ENCODE results near the gene CXCL13.
"Not testable (repeated sequence)": the region's sequence is repeated elsewhere in the genome, so short reads cannot be mapped to it uniquely, and the experiment has no call there.

Gene CXCL13

DNA sequence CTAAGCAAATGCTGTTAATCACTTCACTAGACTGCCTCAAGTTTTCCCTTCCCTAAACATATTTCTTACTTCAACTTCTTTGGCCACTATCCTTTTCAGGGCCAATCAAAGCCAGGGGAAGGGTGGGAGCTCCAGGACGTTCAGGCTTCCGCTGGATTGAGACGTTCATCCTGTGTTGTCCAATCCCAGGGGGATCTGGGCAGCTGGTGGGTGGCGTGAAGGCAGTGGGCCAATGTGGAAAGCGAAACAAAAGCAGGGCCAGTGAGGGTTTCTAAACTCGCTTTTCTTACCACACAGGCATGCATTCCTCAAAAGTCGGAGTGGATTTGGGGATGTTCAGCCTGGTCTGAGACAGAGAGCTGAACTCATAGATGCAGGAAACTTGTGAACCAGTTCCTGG lies 7.6 kb downstream of the CXCL13 start:
- no peak for DNase-seq

DNA sequence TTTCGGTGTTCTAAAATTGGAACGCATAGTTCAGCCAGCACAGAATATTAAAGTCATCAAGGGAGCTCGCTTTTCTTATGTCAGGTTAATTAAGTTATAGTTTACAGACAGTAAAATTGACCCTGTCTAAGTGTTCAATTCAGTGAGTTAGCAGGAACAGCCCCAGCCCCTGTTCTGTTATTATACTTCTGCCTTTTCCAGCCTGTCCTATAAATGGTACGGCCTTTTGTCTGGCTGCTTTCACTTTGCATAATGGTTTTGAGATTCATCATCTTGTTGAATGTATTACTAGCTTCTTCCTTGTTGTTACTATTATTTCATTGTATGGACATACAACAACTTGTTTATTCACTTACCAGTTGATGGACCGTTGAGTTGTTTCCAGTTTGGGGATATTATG lies 9.5 kb downstream of the CXCL13 start:
- DNase-seq: no peak

DNA sequence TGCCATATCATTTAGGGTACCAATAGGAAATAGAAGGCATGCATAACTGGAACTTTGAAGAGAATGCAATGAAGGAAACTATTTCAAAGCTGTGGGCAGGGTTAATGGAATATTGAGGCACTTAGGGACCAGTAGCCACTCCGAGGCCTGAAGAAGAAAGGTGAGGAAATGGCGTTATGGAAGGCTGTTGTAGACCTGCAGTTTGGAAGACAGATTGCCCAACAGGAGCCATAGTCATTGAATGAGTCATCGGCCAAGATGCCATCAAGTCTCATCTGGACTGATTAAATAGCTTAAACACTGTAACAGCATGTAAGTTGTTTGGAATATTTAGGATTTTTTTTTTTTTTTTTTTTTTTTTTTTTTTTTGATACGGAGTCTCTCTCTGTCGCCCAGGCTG lies 11.6 kb downstream of the CXCL13 start:
- no peak for DNase-seq

DNA sequence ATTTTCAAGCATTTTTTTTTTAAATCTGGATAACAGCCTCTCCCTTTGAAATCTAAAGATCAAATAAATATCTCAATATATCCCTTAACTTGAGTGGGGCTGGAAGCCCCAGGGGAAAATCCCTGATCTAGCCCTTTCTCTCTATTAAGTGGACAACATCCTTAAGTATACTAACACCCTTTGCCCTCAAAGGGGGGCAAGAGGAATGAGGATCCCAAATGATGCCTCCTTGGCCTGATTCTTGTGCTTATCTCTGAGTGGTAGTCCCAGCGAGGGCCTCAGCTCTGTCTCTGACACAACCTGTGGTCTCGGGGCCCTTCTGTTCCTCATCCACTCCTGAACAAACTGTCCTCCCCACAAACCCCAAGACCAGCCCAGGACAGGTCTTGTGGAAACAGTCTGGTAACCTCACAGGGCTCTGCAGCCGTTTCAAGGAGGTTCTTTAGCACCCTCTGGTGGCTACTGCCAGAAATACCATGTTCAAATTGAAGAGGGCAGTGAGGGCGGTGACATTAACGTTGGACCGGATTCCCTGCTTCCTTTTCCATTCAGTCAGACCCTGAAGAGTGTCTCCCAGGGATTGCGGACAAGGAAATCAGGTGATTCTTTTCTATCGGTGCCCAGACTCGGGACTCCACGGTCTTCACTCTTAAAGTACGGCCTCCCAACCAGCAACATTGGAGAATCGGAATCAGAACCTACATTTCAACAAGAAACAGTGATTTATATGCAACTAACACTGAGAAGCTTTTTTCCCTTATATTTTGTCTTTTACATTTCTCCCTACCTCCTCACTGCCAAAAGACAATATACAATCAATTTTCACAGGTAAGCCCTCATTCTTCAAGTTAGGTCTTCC lies 13.0 kb downstream of the CXCL13 start:
- peak; percentile 42 for DNase-seq

DNA sequence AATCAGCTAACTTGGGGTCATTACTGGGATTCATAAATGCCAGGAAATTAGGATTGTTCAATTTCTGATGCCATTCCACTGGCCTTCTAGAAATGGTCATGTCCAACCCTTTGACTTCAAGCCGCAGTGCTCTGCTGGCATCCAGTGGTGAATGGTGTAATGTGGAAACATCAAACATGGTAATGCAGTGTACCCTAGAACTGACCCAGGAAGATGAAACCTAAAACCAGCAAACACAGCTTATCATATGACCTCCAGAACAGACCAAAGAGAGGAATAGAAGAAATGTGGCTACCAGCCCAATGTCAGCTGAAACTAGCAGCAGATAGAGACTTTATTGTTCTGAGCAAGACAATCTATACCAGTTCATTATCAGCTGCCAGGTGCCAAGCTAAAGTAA lies 13.8 kb downstream of the CXCL13 start:
- no peak for DNase-seq

DNA sequence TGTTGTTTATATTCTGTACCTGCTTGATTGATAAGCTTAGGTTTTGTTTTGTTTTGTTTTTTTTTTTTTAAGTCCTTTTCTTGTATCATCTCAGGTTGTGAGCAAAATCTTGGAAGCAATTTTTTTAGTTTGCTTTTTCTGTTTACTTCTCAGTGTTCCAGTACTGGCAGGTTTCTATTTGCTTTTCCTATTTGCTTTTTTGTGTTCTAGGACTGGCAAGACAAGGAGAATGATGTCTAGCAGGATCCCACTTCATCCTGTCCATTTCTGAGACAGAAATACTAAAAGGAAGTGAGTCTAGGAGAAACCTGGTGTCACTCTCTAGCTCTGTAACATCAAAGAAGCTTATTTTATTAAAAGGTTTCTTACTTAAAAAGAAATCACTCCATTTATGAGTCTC lies 15.6 kb downstream of the CXCL13 start:
- no peak for DNase-seq

DNA sequence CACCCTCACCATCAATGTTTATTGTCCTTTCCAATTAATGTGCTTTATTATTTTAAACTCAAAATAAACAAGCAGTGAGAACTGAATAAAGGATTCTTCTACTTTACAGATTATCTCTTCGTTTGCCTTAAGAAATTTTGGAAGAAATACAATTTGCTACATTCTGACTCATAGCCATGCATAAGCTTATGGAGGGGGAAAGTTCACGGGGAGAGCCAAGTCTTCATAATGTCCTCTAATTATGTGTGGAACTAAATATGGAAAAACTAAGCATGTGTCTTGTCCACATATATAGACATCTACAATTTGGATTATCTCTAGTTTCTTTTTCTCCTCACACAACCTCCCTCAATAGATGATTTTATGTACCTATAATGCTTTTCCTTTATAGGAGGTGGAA lies 17.5 kb downstream of the CXCL13 start:
- DNase-seq: no peak

DNA sequence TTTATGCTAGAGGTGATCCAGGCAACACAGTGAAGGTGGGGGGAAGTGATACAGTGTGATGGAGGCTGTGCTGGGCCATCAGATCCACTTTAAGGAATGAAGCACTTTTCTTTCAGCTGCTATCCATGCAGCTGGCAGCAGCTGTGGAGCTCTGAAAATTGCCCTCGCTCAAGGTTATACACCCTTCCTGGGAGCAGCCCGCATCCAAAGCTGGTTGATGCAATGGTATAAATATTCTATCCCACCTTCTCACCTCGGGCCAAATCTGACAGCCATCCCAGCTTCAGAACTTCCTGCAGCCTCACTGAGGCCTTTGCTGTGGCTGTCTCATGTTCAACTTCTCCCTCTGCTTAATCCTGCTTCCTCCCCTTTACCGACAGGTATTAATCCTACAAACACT lies 18.6 kb downstream of the CXCL13 start:
- DNase-seq: no peak

DNA sequence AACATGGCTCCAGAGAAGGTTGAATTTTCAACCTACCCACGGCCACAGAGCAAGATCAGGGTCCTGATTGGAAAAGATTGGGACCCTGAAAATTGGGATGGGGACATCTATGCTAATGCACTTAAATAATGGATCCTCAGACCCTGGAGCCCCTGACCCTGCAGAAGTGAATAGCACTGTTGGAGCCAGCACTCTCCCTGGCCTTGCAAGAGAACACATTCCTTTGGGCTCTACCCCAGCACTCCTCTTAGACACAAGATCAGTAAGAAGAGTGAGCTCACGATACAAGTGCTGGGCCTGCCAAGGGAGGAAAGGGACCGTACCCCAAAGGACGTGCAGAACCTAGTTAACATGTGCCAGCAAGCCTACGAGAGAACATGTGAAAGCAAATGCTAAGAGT lies 19.9 kb downstream of the CXCL13 start:
- DNase-seq: no peak

DNA sequence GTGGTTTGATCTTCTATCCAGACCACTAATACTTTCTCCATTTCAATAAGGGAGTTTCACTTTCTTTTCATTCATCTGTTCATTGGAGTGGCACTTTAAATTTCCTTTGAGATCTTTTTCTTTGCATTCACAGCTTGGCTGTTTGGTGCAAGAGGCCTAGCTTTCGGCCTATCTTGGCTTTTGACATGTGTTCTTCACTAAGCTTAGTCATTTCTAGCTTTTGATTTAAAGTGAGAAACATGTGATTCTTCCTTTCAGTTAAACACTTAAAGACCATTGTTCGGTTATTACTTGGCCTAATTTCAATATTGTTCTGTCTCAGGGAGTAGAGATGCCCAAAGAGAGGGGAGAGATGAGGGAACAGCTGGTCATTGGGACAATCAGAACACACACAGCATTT lies 24.3 kb downstream of the CXCL13 start:
- DNase-seq: no peak

DNA sequence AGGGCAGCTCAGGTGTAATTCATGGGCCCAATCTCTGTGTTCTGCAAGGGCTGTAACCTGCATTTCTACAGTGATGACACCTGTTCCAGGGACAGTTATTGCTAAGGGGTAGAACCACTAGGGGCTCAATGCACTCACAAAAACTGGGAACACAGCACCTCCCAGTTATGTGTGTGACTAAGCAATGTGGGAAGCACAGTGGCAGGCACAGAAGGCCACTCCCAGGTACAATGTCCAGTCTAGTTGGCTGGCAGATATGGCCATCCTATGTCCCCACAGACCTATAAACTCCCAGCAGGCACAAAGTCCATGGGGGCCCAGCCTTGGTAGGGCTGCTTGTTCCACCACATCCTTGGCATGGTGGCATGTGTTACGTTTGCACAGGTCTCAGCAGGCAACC lies 25.7 kb downstream of the CXCL13 start:
- DNase-seq: no peak

DNA sequence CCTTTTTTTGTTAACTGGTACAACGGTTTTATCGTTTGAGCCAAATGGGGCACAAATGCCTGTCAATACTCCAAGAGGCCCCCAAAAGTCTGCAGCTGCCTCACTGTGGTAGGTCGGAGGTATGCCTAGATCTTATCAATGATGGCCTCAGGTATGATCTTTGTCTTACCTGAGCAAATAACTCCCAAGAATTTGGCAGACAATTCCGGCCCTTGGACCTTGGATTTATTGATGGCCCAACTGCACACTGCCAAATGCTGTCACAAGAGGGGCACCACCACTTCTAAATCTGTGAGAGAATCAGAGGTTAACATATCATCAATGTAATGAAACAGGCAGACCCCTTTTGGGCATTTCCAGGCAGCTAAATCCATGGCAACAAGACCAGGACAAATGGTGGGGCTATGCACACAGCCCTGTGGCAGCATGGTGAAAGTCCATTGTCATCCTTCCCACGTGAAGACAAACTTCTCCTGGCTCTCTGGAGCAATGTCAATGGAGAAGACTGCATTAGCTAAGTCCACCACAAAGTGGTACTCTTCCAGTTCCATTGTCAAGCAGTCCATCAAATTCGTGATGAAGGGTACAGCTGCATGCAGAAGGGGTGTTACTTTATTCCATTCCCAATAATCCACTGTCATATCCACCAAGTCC lies 28.6 kb downstream of the CXCL13 start:
- no peak for DNase-seq

DNA sequence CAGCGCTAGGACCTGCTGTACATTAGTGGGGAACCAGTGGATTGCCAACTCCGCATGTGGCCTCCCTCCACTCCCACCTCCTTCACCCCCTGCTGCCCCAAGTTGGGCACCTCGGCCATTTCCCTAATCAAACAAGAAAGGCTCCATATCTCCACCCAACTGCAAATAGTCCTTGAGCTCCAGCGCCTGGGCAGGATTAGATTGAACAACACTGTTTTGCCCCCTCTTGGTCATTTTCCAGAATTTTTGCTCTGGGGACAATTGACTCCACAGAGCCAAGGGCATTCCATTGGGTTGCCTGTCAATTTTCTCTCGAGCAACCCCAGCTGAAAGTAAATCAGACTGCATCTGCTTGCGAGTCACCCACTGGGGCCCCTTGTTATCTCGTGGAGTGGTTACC lies 29.6 kb downstream of the CXCL13 start:
- no peak for DNase-seq

DNA sequence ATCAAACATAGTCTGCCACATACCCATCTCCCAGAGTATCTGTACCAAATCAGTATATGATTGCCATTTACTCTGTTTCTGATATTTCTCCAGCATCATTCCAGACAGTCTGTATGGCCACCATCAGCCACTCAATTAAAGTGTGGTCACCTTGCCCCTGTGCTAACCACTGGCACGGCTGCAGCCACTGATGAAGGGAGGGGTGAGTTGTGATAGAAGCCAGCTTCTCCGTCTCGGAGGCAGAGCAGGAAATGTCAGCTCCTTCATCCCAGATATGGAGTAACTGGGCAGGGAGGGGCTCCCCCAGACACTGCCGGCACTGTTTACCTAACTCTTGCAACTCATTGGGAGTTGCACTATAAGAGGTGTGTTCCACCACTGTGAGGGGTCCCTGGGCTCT lies 30.3 kb downstream of the CXCL13 start:
- DNase-seq: no peak

DNA sequence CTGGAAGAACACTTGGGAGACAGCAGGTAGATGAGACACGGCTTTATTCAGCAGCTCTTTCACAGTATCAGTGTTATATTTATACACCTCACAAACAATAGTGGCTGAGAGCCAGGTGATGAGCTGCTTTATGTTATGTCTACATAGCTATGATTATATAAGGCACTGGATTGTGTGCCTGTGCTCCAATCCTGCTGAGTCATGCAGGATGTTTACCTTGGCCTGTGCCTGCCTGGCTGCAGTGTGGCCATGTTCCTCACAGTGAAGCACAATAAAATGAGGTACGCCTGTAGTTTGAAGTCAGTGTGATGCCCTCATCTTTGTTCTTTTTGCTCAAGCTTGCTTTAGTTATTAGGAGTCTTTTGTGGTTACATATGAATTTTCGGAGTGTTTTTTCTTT lies 31.3 kb downstream of the CXCL13 start:
- no peak for DNase-seq

DNA sequence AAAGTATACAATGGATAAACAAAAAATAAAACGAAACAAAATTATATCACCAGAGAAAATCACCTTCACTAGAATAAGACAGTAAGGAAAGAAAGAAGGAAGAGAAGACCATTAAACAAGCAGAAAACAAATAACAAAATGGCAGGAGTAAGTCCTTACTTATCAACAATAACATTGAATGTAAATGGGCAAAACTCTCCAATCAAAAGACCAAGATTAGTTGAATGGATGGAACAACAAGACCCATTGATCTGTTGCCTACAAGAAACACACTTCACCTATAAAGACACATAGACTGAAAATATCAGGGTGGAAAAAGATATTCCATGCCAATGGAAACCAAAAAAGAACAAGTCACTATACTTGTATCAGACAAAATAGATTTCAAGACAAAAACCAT lies 38.4 kb downstream of the CXCL13 start:
- not testable (repeated sequence) for DNase-seq

DNA sequence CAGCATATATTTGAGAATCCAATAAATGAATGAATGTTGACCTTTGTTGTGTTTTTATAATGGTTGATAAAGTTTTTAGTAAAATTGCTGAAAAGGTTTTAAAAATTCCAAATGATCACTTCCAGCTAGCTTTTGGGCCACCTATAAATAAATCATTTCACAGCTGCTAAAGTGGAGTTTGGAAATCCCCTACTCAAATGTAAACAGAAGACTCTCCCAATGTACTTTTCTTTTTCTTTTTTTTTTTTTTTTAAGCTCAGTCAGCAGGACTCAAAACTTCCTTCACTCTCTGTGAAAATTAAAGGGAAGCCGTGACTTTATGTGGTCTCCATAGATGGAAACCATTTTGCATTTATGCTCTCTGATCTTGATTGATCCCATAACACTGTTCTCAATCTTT lies 45.2 kb downstream of the CXCL13 start:
- DNase-seq: no peak

DNA sequence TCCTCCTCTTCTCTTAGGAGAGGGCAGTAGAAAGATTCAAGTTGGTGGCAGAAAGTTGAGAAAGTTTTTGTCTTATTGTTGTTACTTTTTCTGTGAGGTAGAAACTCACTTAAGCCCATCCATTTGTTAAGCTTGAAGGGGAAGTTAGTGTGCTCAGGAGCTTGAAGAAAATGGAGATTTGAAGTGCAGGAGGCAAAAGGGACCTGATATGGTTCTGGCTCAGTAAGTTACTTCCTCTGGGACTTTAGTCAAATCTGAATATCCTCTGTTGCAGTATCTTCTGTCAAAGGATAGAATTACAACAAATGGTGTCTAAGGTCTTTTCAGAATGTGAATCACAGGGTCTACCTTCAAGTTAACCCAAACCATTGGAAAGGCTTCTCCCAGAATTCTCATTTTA lies 46.2 kb downstream of the CXCL13 start:
- no peak for DNase-seq

DNA sequence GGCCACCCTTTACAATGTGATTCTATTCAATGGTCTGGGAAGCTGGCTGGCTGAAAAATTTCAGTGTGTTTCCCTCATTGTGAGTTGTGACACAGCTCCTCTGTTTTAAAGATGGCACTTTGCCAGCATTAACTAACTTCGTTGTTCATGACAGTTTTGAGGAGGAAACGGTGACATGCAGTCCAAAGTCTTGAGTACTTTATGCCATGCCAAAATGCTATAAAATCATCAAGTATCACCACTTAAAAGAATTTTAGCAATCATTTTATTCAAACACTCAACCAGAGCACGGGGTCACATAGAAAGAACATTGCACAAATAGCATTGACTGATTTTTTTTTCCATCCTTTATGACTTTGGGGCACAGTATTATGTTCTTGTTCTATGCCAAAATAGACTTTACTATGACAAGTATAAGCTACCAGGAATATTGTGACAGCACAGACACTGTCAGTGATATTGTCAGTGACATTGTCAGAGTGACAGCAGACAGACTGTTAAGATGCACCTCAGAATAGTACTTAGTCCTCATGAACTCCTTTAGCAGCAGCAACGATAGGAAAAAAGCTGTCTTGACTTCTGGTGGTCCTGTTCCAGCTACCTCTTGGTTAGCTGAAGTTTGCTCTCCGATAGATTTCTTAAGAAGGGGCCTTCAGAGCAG lies 46.7 kb downstream of the CXCL13 start:
- DNase-seq: no peak

DNA sequence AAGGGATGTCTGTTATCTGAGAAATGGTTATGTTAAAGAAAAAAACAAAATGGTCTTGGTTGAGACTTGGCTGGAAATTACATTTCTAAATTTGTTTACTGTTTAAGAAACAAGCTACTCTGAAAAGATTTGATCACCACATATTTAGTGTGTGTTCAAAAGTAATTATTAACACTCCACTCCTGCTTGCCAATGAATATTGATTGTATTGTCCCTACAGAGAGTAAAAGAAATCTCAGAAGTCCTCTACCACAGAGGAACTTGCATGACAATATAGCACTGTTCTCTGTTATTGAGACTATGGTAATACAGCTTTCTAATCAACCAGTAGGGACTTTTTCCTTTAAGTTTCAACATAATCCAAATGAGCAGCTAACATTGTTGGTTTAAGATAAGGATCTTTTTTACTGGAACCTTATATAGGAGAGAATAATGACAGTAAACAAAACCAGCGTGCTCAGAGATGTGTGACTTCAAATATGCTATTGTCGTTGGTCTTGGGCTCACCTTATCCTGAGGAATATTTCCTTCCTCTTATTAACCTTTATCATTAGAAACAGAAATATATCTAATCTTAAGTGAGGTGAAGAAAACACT lies 47.6 kb downstream of the CXCL13 start:
- no peak for DNase-seq

DNA sequence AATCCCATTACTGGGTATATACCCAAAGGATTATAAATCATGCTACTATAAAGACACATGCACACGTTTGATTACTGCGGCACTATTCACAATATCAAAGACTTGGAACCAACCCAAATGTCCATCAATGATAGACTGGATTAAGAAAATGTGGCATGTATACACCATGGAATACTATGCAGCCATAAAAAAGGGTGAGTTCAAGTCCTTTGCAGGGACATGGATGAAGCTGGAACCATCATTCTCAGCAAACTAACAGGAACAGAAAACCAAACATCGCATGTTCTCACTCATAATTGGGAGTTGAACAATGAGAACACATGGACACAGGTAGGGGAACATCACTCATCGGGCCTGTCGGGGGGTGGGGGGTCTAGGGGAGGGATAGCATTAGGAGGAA lies 54.7 kb downstream of the CXCL13 start:
- not testable (repeated sequence) for DNase-seq

Data from activated CD4-positive, CD25-positive, alpha-beta regulatory T cell treated with anti-CD3 and anti-CD28 coated beads, Interleukin-2, amount 50 U/mL, for 72 hours (primary cell).